H1 (cell line): ENCODE measurements around the gene GTPBP6. TPM values are rescaled to one million over a fixed set of nuclear protein-coding genes. Genes with fewer than 3 reads are reported as not detected.

Source experiments
- CTCF ChIA-PET: fragments of 300-600 bp; sonication (Branson Sonifier 250); formaldehyde crosslinking; loops from one replicate; lab custom pipeline; 2021; ENCODE audit not compliant: partially characterized antibody; lab: Charles Lee
- POLR2A ChIA-PET: fragments of 300-600 bp; sonication (Branson Sonifier 250); formaldehyde crosslinking; loops from one replicate; lab custom pipeline; 2021; ENCODE audit warnings: inconsistent platforms; ENCODE audit not compliant: partially characterized antibody; lab: Charles Lee
- DNase-seq, 2 experiments: peaks; one replicate each; pipeline versions ENCODE4 v3.0.0 to v3.0.0-alpha.2; 2010 to 2022; ENCODE audit warnings: low spot score in 2 of 2, low read depth in 1 of 2, mixed read lengths in 1 of 2
- FAIRE-seq: peaks from 2 replicates; lab custom pipeline; 2011; peaks lifted over from hg19 to GRCh38; lab: Jason Lieb, UNC
- H2AFZ ChIP-seq: 2 replicates; pipeline ENCODE4 v1.8.1; 2012; ENCODE audit warnings: low read length, inconsistent platforms
- H2AK5ac ChIP-seq: 2 replicates; pipeline ENCODE4 v1.6.1; 2013; ENCODE audit warnings: low read depth, low read length
- H2BK120ac ChIP-seq: replicated peaks from 2 replicates; pipeline ENCODE3; 2013; ENCODE audit warnings: low read depth, low read length, inconsistent platforms
- H2BK12ac ChIP-seq: 2 replicates; pipeline ENCODE4 v1.6.1; 2013; ENCODE audit warnings: low read depth, low read length
- H2BK15ac ChIP-seq: 2 replicates; pipeline ENCODE4 v1.6.1; 2013; ENCODE audit warnings: low read length
- H2BK20ac ChIP-seq: 2 replicates; pipeline ENCODE4 v1.6.1; 2013; ENCODE audit warnings: low read length
- H2BK5ac ChIP-seq: 2 replicates; pipeline ENCODE4 v1.6.1; 2013; ENCODE audit warnings: low read depth, low read length
- H3K14ac ChIP-seq: 2 replicates; pipeline ENCODE4 v1.6.1; 2013; ENCODE audit warnings: inconsistent platforms; ENCODE audit not compliant: insufficient read length
- H3K18ac ChIP-seq: 2 replicates; pipeline ENCODE4 v1.6.1; 2013; ENCODE audit warnings: low read length; ENCODE audit errors: extremely low read depth
- H3K23ac ChIP-seq: 2 replicates; pipeline ENCODE4 v1.6.1; 2013; ENCODE audit warnings: inconsistent platforms; ENCODE audit not compliant: insufficient read length
- H3K23me2 ChIP-seq: 2 replicates; pipeline ENCODE4 v1.6.1; 2013; ENCODE audit warnings: low read depth, low read length
- H3K27ac ChIP-seq: 2 replicates; pipeline ENCODE4 v1.6.1; 2011; ENCODE audit warnings: low read depth, low read length, inconsistent platforms
- H3K27me3 ChIP-seq, 4 experiments: replicated peaks in 1 of 4; 1 replicate in 1 of 4; 2 replicates in 3 of 4; pipeline versions ENCODE4 v1.6.1 to v1.8.1; 2011 to 2013; ENCODE audit warnings: low read length in 3 of 4, mild to moderate bottlenecking in 3 of 4, inconsistent platforms in 2 of 4, mixed read lengths in 2 of 4, moderate library complexity in 1 of 4; ENCODE audit not compliant: control insufficient read depth in 3 of 4, insufficient read depth in 3 of 4; ENCODE audit errors: extremely low read depth in 1 of 4
- H3K36me3 ChIP-seq, 4 experiments: 2 replicates each; pipeline versions ENCODE4 v1.6.1 to v1.8.1; 2011 to 2013; ENCODE audit warnings: mild to moderate bottlenecking in 4 of 4, low read length in 3 of 4, moderate library complexity in 2 of 4, control low read depth in 1 of 4, inconsistent platforms in 1 of 4; ENCODE audit not compliant: insufficient read depth in 4 of 4, control insufficient read depth in 2 of 4
- H3K4ac ChIP-seq: replicated peaks from 2 replicates; pipeline ENCODE3; 2013; ENCODE audit warnings: low read length, low read depth, mixed read lengths, inconsistent platforms; ENCODE audit not compliant: insufficient read length
- H3K4me1 ChIP-seq, 4 experiments: replicated peaks in 1 of 4; 1 replicate in 1 of 4; 2 replicates in 3 of 4; pipeline versions ENCODE4 v1.6.1 to v1.8.1; 2011 to 2013; ENCODE audit warnings: low read length in 3 of 4, inconsistent platforms in 2 of 4, mixed read lengths in 1 of 4; ENCODE audit not compliant: insufficient read depth in 4 of 4, control insufficient read depth in 3 of 4
- H3K4me2 ChIP-seq, 2 experiments: 2 replicates each; pipeline versions ENCODE4 v1.6.1 to v1.8.1; 2011 to 2013; ENCODE audit warnings: low read depth in 2 of 2, low read length in 2 of 2, control low read depth in 1 of 2, inconsistent platforms in 1 of 2, mild to moderate bottlenecking in 1 of 2; ENCODE audit not compliant: insufficient read depth in 1 of 2
- H3K4me3 ChIP-seq, 4 experiments: fragments of 200-600, 300-600 bp in 1 of 4; sonication (generic), shearing (Covaris generic), sonication (Bioruptor Twin) in 1 of 4; 2 replicates each; pipeline versions ENCODE4 v1.5.1 to v1.8.1; 2011 to 2016; ENCODE audit warnings: low read length in 4 of 4, low read depth in 3 of 4, control low read depth in 2 of 4, inconsistent platforms in 2 of 4, mild to moderate bottlenecking in 2 of 4, mixed read lengths in 1 of 4, moderate library complexity in 1 of 4; ENCODE audit not compliant: insufficient read depth in 2 of 4; ENCODE audit errors: extremely low read depth in 1 of 4
- H3K56ac ChIP-seq: replicated peaks from 2 replicates; pipeline ENCODE3; 2013; ENCODE audit warnings: low read depth, mild to moderate bottlenecking, mixed read lengths, low read length, inconsistent platforms; ENCODE audit not compliant: insufficient read length
- H3K79me1 ChIP-seq: 2 replicates; pipeline ENCODE4 v1.6.1; 2013; ENCODE audit warnings: low read depth, low read length, control low read depth
- H3K79me2 ChIP-seq, 2 experiments: 2 replicates each; pipeline versions ENCODE4 v1.6.1 to v1.8.1; 2012 to 2013; ENCODE audit warnings: low read length in 2 of 2, mild to moderate bottlenecking in 2 of 2, inconsistent platforms in 1 of 2; ENCODE audit not compliant: insufficient read depth in 2 of 2, control insufficient read depth in 1 of 2
- H3K9ac ChIP-seq, 4 experiments: replicated peaks in 1 of 4; 1 replicate in 1 of 4; 2 replicates in 3 of 4; pipeline versions ENCODE4 v1.6.1 to v1.8.1; 2011 to 2013; ENCODE audit warnings: low read depth in 3 of 4, low read length in 3 of 4, control low read depth in 2 of 4, mild to moderate bottlenecking in 2 of 4, moderate library complexity in 2 of 4, inconsistent platforms in 1 of 4; ENCODE audit errors: extremely low read depth in 1 of 4
- H3K9me3 ChIP-seq, 2 experiments: 2 replicates each; pipeline versions ENCODE4 v1.6.1 to v1.8.1; 2012 to 2013; ENCODE audit warnings: mild to moderate bottlenecking in 2 of 2, moderate library complexity in 2 of 2, control low read depth in 1 of 2, inconsistent platforms in 1 of 2, low read depth in 1 of 2, low read length in 1 of 2, mixed read lengths in 1 of 2; ENCODE audit not compliant: insufficient read depth in 2 of 2
- H4K20me1 ChIP-seq, 2 experiments: replicated peaks in 1 of 2; 2 replicates each; pipeline versions ENCODE3 to v1.8.1; 2011 to 2013; ENCODE audit warnings: inconsistent platforms in 2 of 2, low read length in 2 of 2, mild to moderate bottlenecking in 1 of 2; ENCODE audit not compliant: insufficient read depth in 2 of 2, control insufficient read depth in 1 of 2
- H4K5ac ChIP-seq: 2 replicates; pipeline ENCODE4 v1.6.1; 2013; ENCODE audit warnings: low read length, low read depth, mixed read lengths, inconsistent platforms; ENCODE audit not compliant: insufficient read length
- H4K8ac ChIP-seq: 2 replicates; pipeline ENCODE4 v1.8.0; 2013; ENCODE audit warnings: mild to moderate bottlenecking, moderate library complexity, low read length, inconsistent platforms; ENCODE audit not compliant: insufficient read depth; ENCODE audit errors: extremely low read depth
- H4K91ac ChIP-seq: replicated peaks from 2 replicates; pipeline ENCODE3; 2013; ENCODE audit warnings: low read length, mixed read lengths, inconsistent platforms; ENCODE audit not compliant: insufficient read length
- POLR2A ChIP-seq, 2 experiments: IDR thresholded peaks; 1 replicate in 1 of 2; 2 replicates in 1 of 2; pipeline ENCODE4 v1.6.1; 2011; ENCODE audit warnings: low read depth in 2 of 2, low read length in 2 of 2, mild to moderate bottlenecking in 2 of 2; ENCODE audit errors: control extremely low read depth in 1 of 2
- WGBS, 2 experiments: shearing (Covaris generic) in 1 of 2; methylation state at CpG; one replicate each; pipeline versions ENCODE4 v1.1.6 to v1.1.7; 2013 to 2015; ENCODE audit warnings: low lambda C conversion rate in 2 of 2, mixed read lengths in 2 of 2, inconsistent platforms in 1 of 2, low coverage in 1 of 2, missing lambda C conversion rate in 1 of 2; ENCODE audit not compliant: insufficient replicate concordance in 2 of 2, insufficient coverage in 1 of 2, insufficient read length in 1 of 2; ENCODE audit errors: extremely low coverage in 1 of 2, missing lambda C conversion rate in 1 of 2; 5-methylcytosine and 5-hydroxymethylcytosine counted together
- polyA plus RNA-seq, 7 experiments: library from polyadenylated mRNA; depleted of rRNA in 3 of 7; stranded (reverse) in 5 of 7; unstranded in 2 of 7; fragments of >200 nt in 5 of 7; fragments of 200-250 nt in 2 of 7; gene quantifications; 1 replicate in 5 of 7; 2 replicates in 1 of 7; 4 replicates in 1 of 7; pipeline versions ENCODE4 v1.2.1 to v1.2.3, GENCODE V29; 2011 to 2013; ENCODE audit warnings: missing spikeins in 2 of 7, mixed read lengths in 2 of 7
- total RNA-seq: library from RNA; stranded (reverse); fragmentation: NEBNext Ultra II Directional; extraction: Animal tissue kit (Norgen Biotek cat#: 25700); gene quantifications from 2 replicates; pipeline ENCODE4 v1.2.1, GENCODE V29; 2021

Gene GTPBP6
- total and polyA plus RNA-seq, 2 of the 8 experiments (the other 6 are each of a cell fraction or from before 2014, with no cell fraction given): 33.9 to 57.1 TPM

GRCh38 chrX:262381-262909, 56.2 kb downstream of the GTPBP6 start:
- Histone ChIP-seq H4K20me1 (no peaks in the 10 kb centered on the region), H3K18ac (no peak overlapping the region), H4K91ac (no peak overlapping the region), H3K4me1 (peaks cover 0 to 3% (median 0%) of the 10 kb centered on the region in 4 experiments; a peak in 2 of 7 replicates), H3K79me2 (no peaks in the 10 kb centered on the region), H4K8ac (no peak overlapping the region), H3K4ac (no peak overlapping the region), H2AK5ac (no peak overlapping the region), H4K5ac (no peak overlapping the region), H3K14ac (no peak overlapping the region), H2BK120ac (no peak overlapping the region), H3K9me3 (no peaks in the 10 kb centered on the region), H2BK15ac (no peak overlapping the region), H2BK5ac (no peak overlapping the region), H3K56ac (no peak overlapping the region), H3K36me3 (no peaks in the 10 kb centered on the region), H3K9ac (no peak overlapping the region), H3K79me1 (no peaks in the 10 kb centered on the region), H3K27ac (no peak overlapping the region), H3K23me2 (no peaks in the 10 kb centered on the region), H3K4me3 (no peak overlapping the region), H2BK12ac (no peak overlapping the region), H3K4me2 (no peak overlapping the region), H3K27me3 (no peaks in the 10 kb centered on the region), H2BK20ac (no peak overlapping the region), H3K23ac (no peak overlapping the region), H2AFZ (no peak overlapping the region)
- no peak for FAIRE-seq
- DNase-seq: no peak
- 92% methylated on average over 13 of the region's 13 CpGs; no CpG with 5 or more reads in 1 of the 2 experiments for WGBS, 2 experiments
- ChIA-PET POLR2A (no interaction called here), CTCF (no interaction called here)
- no peak for TF ChIP-seq POLR2A (IDR thresholded peaks at IDR 0.05; ENCODE audit: control extremely low read depth in 1 of 2, low read depth in 2 of 2, low read length in 2 of 2)
